IPS-18c (cell line): ENCODE data around the gene CCND1.
"Not testable (repeated sequence)": the region's sequence is repeated elsewhere in the genome, so short reads cannot be mapped to it uniquely, and the experiment has no call there.

Experiments used
- H3K4me3 ChIP-seq: 2 replicates; pipeline ENCODE4 v1.7.0; 2013; ENCODE audit warnings: low read depth, mild to moderate bottlenecking, low read length, moderate library complexity; ENCODE audit not compliant: insufficient read depth
- H3K9me3 ChIP-seq: one replicate; pipeline ENCODE4 v1.6.1; 2013; ENCODE audit warnings: mild to moderate bottlenecking, low read length, moderate library complexity; ENCODE audit not compliant: control insufficient read depth, insufficient read depth

Gene CCND1

DNA sequence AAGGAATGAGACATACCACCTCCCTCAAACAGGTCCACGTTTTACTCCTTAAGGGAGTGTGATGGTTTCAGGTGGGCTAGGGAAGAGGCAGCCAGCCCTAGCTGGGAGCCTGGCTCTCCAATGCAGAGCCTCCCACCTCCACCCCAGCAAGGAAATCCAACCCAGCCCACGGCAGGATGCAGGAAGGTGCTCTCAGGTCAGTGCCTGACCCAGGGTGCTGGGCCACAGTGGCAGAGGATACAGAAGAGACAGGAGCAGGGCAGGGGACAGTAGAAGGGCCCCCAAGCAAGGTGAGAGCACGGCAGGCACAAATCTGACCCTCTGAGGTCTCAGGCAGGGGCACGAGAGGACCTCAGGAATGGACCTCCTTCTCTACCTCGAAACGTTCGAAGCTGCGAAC, 26.9 kb upstream of the CCND1 start:
- Histone ChIP-seq H3K4me3 (no peak overlapping the region), H3K9me3 (peaks cover 2% of the 10 kb centered on the region)

DNA sequence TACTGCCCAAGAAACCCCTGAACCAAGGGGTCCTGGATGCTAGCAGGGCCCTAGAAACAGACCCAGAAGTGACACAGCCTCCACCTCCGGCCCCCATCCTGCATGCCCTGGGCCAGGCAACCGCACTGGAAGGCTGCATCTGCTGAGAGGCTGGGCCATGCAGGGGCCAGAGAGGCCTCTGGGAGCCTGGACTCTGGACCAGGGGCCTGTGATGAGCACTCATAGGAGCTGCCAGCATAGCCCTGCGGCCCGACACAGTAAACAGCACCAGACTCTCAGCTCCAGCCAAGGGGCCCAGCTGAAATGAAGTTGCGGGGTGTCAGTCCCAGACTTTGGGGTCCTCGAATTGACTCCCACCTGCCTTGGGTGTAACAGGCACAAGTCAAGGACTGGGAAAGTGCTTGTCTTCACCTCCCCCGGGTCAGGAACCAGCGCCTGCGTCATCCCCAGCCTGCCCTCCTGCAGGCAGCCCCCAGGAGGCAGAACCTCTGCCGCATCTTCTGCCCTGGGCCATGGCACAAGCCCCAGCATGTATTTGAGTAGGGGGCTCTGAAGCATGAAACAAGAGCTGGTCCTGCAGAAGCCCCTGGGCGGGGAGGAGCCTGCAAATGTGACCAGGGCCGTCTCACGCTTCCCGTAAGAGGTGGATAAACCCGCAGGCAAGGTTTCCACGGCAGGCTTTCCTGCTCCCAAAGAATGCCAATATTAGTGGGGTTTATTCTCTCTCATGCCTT, 25.2 kb upstream of the CCND1 start:
- Histone ChIP-seq H3K9me3 (no peaks in the 10 kb centered on the region), H3K4me3 (no peak overlapping the region)

DNA sequence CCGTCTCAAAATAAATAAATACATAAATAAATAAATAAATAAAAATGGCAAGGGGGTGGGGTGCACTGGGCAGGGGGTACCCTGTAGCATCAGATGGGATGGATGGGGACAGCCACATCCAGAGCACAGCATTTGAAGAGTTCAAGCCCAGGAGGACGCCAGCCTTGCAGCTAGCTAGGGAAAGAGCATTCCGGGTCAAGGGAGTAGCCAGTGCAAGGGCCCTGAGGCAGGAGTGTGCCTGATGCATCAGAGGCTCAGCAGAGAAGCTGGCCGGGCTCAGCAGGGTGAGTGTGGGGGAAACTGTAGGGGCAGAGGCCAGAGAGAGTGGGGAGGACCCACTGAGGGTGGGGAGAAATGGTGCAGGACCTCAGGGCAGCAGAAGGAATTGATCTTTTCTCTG, 23.7 kb upstream of the CCND1 start:
- Histone ChIP-seq H3K4me3 (no peak overlapping the region), H3K9me3 (no peaks in the 10 kb centered on the region)

DNA sequence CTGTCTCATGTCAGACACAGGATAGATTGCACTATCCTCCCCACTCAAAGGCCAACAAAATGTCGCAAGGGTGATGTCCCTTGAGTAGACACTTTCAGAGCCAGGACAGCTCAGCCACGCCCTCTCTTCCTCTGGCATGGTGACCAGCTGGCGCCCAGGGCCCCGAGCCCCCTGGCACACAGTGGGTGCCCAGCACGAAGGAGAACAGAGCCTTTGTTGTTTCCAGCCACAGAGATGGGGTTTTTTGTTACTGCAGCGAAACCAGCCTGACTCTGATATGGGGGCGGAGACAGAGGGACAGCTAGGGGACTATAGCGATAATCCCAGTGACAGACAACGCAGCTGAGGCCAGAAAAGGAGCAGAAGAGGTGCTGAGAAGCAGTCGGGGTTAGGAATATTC, 23.3 kb upstream of the CCND1 start:
- Histone ChIP-seq H3K4me3 (no peak overlapping the region), H3K9me3 (no peaks in the 10 kb centered on the region)

DNA sequence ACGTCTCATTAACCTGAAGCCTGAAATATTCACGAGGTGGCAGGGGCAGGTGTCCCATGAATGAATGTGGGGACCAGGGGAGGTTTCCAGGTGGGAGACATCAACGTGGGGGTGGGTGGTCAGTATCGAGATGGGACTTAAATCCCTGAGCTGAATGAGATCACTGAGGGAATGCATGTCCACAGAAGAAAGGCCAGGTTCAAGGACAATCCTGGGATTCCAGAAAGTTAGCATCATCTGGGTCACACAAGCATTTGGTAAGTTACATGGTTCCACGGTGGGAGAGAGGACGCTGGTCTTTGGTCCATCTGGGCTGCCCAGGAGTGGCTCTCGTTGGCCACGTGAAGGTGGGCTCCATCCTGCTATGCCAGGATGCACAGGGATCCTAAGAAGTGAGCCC, 22.7 kb upstream of the CCND1 start:
- Histone ChIP-seq H3K9me3 (no peaks in the 10 kb centered on the region), H3K4me3 (no peak overlapping the region)

DNA sequence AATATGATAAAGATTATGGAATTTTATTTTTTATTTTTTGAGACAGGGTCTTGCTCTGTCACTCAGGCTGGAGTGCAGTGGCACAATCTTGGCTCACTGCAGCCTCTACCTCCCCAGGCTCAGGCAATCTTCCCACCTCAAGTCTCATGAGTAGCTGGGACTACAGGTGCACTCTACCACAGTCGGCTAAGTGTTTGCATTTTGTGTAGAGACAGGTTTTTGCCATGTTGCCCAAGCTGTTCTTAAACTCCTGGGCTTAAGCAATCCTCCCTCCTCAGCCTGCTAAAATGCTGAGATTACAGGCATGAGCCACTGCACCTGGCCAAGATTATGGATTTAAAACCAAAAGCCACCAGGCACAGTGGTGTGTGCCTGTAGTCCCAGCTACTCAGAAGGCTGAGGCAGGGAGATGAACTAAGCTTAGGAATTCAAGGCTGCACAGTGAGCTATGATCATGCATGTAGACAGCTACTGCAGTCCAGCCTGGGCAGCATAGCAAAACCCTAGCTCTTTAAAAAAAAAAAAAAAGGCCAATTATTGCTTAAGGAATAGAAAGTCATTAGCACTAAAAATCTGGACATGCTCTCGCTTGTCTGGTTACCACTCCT, 20.2 kb upstream of the CCND1 start:
- Histone ChIP-seq H3K4me3 (no peak overlapping the region), H3K9me3 (peaks cover 4% of the 10 kb centered on the region)

DNA sequence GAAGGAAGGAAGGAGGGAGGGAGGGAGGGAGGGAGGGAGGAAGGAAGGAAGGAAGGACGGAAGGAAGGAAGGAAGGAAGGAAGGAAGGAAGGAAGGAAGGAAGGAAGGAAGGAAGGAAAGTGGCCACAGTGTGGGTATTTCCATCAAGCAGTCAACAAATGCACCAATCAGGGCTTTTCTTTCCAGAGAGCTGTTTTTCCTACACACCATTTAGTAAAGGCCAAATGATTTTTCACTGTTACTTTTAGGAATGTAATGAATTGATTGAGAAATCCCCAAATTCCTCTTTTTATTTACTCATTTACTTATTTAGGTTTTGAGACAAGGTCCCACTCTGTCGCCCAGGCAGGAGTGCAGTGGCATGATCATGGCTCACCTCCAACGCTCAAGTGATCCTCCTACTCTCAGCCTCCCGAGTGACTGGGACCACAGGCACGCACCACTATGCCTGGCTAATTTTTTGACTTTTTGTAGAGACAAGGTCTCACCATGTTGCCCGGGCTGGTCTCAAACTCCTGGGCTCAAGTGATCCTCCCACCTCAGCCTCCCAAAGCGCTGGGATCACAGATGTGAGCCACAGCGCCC, 18.8 kb upstream of the CCND1 start:
- not testable (repeated sequence) for H3K9me3 ChIP-seq, H3K4me3 ChIP-seq

DNA sequence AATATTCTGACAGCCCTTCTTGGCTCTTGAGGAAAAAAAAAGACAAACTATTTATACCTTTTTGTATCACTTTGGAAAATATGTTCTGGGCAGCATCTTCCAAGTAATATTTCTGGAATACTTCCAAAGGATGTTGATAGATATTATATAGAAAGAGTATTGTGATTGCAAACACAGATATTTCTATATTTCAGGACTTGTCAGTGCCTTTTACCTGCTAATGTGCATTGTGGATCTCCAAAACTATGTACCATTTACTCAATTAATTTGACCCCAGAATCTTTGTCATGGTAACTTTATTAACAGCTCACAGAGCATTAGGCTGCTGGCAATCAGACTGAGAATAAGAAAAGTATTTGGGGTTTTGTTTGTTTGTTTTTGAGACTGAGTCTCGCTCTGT, 16.7 kb upstream of the CCND1 start:
- Histone ChIP-seq H3K4me3 (no peak overlapping the region), H3K9me3 (peaks cover 7% of the 10 kb centered on the region)

DNA sequence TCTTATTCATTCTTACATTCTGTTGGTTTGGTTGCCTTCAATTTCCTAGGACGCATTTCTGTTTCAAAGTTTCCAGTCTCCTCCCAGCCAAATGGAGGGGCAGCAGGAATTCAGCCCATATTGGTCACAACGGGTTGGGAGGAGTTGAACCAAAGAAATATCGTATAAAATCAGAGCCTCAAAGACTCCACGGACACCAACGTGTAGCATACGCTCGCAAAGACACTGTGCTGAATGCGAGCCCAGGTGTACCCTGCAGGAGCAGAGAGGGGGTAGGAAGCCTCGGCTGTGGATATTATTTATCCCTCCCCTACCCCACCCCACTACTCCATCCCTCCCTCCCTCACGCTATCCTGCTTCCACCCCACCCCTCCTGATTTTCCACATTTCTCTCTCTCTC, 15.5 kb upstream of the CCND1 start:
- peaks cover 15% of the 10 kb centered on the region for H3K9me3 ChIP-seq

DNA sequence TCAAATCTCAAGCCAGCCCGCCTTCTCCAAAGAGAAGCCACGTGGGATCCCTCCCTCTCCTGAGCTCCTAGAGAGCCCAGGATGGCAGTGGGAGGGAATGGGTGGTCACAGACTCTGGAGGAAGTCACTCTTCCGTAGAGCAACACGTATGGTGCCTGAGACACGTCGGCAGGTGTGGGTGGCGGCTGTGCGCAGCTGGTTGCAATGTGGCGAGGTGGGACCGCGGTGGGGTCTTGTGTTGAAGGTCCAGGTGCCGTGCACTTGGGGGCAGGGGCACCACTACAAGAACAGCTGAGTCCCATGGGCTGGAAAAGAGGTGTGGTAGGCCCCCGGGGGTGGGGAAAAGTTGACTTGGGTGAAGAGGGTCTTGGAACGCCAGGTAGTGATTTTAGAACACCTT, 13.4 kb upstream of the CCND1 start:
- Histone ChIP-seq H3K4me3 (no peak overlapping the region), H3K9me3 (peaks cover 15% of the 10 kb centered on the region)

More for the DNA sequence above, 15.5 kb upstream of the CCND1 start:
- H3K4me3 ChIP-seq, result no peak overlapping the region

DNA sequence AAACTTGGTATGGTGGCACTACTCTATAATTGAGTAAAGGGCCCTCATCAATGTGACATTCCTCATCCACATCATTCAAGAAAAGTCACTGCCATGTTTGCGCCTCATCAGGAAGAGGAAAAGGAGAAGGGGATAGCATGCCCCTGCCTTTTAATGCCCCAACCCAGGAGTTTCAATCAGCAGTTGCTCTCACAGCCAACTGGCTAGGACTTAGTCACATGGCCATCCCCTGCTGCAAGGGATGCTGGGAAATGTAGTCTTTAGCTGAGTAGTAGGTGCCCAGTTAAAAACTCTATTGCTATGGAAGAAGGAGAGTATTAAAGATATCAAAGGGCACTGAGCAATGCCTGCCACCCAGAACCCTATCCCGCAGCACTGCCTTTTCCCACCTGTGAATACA, 10.9 kb upstream of the CCND1 start:
- H3K9me3 ChIP-seq, result peaks cover 15% of the 10 kb centered on the region
- no peak overlapping the region; the same call in 1 of the 2 replicates for H3K4me3 ChIP-seq

DNA sequence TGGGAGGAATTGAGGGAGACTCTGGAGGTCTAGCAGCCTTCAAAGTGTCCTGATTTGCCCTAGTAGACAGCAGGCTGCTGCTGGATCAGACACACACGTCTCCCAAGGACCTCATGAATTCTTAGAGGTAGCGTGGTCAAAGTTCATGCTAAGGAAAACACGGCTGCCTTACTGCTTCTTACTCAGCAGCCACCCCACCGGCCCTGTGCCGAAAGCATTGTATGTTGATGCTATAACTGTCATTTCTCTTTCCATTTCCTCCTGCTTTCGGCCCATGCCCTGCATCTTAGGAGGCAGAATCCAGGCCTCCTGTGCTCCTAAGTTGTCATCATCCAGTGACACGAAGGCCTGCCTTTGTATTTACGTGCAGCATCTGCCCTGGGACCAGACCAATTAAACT, 10.5 kb upstream of the CCND1 start:
- no peak overlapping the region for H3K4me3 ChIP-seq
- H3K9me3 ChIP-seq, result peaks cover 11% of the 10 kb centered on the region

DNA sequence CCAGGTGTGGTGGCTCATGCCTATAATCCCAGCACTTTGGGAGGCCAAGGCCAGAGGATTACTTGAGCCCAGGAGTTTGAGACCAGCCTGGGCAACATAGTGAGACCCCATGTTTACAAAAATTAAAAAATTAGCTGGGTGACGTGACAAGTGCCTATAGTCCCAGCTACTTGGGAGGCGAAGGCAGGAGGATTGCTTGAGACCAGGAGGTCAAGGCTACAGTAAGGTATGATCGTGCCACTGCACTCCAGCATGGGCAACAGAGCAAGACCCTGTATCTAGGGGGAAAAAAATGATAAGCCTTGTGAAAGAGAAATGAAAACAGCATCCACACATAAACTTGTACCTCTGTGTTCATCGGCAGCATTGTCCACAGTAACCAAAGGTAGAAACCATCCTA, 8.1 kb upstream of the CCND1 start:
- Histone ChIP-seq H3K4me3 (no peak overlapping the region), H3K9me3 (peaks cover 11% of the 10 kb centered on the region)

DNA sequence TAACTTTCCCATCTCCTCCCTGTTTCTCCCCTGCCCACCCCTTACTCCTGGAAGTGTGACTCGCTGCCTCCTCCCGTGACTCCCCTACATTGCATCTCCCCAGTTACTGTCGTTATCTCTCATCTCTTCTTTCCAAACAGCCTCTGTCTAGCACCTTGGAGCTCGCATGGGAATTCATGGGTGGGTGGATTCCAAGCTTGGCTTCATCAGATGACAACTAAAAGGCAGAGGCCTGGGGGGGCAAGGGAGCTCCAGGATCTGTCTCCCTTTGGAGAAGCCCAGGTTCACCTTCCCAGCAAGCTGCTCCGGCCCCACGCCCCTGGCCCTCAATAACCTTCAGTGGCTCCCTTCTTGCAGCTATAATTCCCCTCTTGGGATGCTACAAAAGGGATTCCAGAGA, 6.9 kb upstream of the CCND1 start:
- peaks cover 10% of the 10 kb centered on the region for H3K9me3 ChIP-seq
- no peak overlapping the region for H3K4me3 ChIP-seq

DNA sequence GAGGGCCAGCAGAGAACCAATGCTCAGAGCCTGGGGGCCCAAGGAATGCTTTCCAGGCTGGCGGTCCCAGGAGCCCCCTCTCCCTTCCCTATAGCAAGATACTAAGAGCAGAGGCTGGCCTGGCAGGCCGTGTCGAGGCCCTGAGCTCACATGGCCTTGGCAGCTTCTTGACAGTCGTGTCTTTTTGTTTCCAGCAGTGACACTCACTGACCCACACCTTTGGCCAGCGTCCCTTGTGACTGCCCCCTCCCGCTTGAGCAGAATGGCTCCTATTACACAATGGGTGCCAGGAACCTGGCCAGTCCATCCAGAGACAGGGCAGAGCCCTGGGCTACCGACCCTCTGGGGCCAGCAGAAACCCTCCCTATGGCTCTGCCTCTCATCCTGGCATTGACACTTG, 6.4 kb upstream of the CCND1 start:
- H3K9me3 ChIP-seq, result peaks cover 5% of the 10 kb centered on the region

DNA sequence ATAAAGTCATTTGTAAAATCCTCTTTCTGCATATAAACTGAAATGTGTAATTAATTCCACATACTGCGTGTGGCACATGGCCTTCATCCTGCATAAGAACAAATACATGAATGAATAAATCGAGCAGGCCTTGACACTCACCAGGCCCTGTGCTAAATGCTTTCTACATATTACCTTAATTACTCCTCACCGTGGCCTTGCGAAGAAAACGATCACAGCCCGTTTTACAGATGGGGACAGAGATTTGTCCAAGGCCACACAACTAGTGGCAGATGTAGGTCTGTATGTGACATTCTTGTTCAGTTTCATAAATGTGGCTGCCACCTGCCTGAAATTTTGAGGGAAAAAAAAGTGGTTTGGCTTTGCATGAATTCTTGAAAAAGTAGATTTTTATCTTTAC, 5.8 kb upstream of the CCND1 start:
- H3K9me3 ChIP-seq, result no peaks in the 10 kb centered on the region
- H3K4me3 ChIP-seq, result no peak overlapping the region

More for the DNA sequence above, 6.4 kb upstream of the CCND1 start:
- no peak overlapping the region for H3K4me3 ChIP-seq

DNA sequence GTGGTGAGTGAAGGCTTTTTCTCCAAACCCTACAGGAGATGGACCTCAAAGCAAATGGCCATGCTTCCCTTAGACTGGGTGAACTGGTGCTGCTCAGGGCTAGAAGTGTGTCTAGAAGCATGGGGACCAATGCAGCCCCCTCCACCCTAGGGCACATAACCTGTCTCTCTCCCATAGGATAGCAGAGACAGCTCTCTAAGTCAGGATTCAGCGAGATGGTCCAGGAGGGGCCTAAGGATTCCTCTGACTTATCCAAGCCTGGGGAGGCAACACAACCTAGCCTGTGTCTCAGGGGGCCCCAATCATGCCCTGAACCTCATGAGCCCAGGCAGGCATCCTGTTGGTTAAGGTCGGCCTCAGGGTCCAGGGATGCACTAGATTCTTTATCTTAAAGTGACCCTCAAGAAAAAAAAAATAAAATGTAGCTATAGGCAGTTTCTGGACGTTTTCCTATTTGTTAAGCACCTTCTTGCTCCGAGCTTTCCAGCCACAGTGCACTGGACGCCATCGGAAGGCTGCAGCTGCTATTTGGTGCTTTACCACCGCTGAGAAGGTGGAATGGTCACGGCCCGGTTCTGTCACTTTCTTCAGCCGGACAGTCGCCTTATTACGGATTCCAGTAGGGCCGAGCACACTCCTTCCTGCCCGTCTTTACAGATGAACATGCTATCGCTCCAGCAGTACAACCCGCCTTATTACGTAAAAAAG, 5.0 kb upstream of the CCND1 start:
- H3K4me3 ChIP-seq, result peak overlapping the region; percentile 63; the same call in 1 of the 2 replicates
- no peaks in the 10 kb centered on the region for H3K9me3 ChIP-seq
